ENCODE data around the gene TNNC2. TPM values are rescaled to one million over a fixed set of nuclear protein-coding genes. Genes with fewer than 3 reads are reported as not detected.

TNNC2 gene
- polyA plus RNA-seq, 1 experiment = 0.60 TPM

DNA sequence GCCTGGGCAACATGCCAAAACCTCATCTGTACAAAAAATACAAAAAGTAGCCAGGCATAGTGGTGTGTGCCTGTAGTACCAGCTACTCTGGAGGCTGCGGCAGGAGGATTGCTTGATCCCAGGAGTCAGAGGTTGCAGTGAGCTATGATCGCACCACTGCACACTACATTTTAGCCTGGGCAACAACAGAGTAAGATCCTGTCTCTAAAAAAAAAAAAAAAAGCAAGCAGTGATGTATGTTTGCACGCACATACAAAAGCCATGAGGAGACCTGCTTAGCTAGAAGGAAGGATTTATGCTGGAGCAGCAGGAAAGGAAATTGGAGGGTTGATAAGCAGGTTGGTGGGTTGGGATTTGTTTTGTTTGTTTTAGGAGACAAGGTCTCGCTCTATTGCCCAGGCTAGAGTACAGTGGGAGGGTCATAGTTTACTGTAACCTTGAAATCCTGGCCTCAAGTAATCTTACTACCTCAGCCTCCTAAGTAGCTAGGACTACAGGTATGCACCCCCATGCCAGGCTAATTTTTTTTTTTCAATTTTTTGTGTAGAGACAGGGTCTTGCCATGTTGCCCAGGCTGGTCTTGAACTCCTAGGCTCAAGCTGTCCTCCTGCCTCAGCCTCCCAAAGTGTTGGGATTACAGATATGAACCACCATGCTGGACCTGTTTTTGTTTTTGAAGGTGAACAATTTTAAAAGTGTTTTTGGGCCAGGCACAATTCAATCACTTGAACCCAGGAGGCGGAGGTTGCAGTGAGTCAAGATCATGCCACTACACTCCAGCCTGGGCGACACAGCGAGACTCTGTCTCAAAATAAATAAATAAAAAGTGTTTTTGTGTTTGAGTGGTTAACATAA is 34.3 kb upstream of the TNNC2 start:
- CTCF ChIA-PET = interaction anchor here (0.9 kb wide), 1 partner anchor 9 kb away, joined by 3 read pairs; no protein-coding TSS in a partner anchor
- POLR2A ChIA-PET = no interaction called here
- H3K36me3 ChIP-seq (ENCODE audit: control insufficient read depth, insufficient read depth, low read length) = no peaks in the 10 kb centered on the region
- TF ChIP-seq, protein P1, sequence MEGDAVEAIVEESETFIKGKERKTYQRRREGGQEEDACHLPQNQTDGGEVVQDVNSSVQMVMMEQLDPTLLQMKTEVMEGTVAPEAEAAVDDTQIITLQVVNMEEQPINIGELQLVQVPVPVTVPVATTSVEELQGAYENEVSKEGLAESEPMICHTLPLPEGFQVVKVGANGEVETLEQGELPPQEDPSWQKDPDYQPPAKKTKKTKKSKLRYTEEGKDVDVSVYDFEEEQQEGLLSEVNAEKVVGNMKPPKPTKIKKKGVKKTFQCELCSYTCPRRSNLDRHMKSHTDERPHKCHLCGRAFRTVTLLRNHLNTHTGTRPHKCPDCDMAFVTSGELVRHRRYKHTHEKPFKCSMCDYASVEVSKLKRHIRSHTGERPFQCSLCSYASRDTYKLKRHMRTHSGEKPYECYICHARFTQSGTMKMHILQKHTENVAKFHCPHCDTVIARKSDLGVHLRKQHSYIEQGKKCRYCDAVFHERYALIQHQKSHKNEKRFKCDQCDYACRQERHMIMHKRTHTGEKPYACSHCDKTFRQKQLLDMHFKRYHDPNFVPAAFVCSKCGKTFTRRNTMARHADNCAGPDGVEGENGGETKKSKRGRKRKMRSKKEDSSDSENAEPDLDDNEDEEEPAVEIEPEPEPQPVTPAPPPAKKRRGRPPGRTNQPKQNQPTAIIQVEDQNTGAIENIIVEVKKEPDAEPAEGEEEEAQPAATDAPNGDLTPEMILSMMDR (IDR thresholded peaks at IDR 0.05; ENCODE audit: insufficient read depth, low read depth, low read length) = no peak
- no peak for DNase-seq (ENCODE audit: low read depth)
- H3K4me3 ChIP-seq (ENCODE audit: low read depth, low read length) = no peak overlapping the region
- no peaks in the 10 kb centered on the region for H3K27me3 ChIP-seq (ENCODE audit: control insufficient read depth, insufficient read depth, low read length)

DNA sequence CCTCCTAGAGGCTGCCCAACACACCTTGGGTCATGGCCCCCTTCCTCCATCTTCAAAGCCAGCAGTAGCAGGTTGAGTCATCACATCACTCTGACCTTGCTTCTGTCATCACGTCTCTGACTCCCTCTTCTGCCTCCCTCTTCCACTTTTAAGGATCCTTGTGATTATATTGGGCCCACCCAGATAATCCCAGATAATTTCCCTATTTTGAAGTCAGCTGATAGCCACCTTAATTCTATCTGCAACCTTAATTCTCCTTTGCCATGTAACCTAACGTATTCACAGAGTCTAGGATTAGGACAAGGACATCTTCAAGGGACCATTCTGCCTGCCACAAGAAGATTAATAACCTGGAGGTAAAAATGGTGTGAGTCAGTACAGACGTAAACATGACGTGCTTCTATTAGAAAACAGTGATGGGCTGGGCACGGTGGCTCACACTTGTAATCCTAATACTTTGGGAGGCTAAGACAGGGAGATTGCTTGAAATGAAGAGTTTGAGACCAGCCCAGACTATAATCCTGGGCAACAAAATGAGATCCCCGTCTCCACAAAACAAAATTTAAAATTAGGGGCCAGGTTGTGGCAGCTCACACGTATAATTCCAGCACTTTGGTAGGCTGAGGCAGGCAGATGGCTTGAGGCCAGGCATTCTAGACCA is 33.6 kb upstream of the TNNC2 start:
- TF ChIP-seq, protein P1 (IDR thresholded peaks at IDR 0.05; ENCODE audit: insufficient read depth, low read depth, low read length) = no peak
- Histone ChIP-seq H3K4me3 (ENCODE audit: low read depth, low read length) (no peak overlapping the region), H3K27me3 (ENCODE audit: control insufficient read depth, insufficient read depth, low read length) (no peaks in the 10 kb centered on the region), H3K36me3 (ENCODE audit: control insufficient read depth, insufficient read depth, low read length) (no peaks in the 10 kb centered on the region)
- no peak for DNase-seq (ENCODE audit: low read depth)
- ChIA-PET CTCF (interaction anchor here (0.9 kb wide), 1 partner anchor 9 kb away, joined by 3 read pairs; no protein-coding TSS in a partner anchor), POLR2A (no interaction called here)

DNA sequence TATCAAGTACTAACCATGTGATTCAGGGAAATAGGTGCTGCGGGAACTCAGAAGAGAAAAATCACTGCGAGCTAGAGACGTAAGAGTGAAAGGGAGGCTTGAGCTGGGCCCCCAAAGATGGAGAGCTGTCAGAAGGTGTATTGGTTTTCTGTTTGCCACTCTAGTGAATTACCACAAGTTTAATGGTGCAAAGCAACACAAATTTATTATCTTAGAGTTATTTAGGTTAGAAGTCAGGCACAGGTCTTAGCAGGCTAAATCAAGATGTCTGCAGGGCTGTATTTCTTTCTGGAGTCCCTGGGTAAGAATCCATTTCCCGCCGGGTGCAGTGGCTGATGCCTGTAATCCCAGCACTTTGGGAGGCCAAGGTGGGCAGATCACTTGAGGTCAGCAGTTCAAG is 32.8 kb upstream of the TNNC2 start:
- no peak for DNase-seq (ENCODE audit: low read depth)
- ChIA-PET POLR2A (no interaction called here), CTCF (no interaction called here)
- TF ChIP-seq, protein P1 (IDR thresholded peaks at IDR 0.05; ENCODE audit: insufficient read depth, low read depth, low read length) = no peak
- Histone ChIP-seq H3K36me3 (ENCODE audit: control insufficient read depth, insufficient read depth, low read length) (no peaks in the 10 kb centered on the region), H3K4me3 (ENCODE audit: low read depth, low read length) (no peak overlapping the region), H3K27me3 (ENCODE audit: control insufficient read depth, insufficient read depth, low read length) (no peaks in the 10 kb centered on the region)

DNA sequence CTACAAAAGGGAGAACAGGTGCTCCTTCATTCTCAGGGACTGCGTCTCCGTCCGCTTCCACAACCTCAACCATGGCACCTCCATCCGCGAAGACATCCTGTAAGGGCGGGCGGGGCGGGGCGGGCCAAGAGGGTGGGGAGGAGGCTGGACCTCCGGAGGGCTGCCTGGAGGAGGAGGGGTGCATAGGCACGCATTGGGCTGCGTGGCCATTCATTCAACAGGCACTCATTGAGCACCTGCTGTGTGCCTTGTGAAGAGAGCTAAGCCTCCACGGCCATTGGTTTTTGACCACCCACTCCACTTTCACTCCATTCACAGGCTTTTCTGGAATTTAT is 30.7 kb upstream of the TNNC2 start:
- ChIA-PET POLR2A (no interaction called here), CTCF (interaction anchor here (0.6 to 1.2 kb wide), 3 partner anchors 34 to 126 kb away, joined by 3 to 5 read pairs (median 3); no protein-coding TSS in a partner anchor)
- TF ChIP-seq, protein P1 (IDR thresholded peaks at IDR 0.05; ENCODE audit: insufficient read depth, low read depth, low read length) = no peak
- Histone ChIP-seq H3K36me3 (ENCODE audit: control insufficient read depth, insufficient read depth, low read length) (no peaks in the 10 kb centered on the region), H3K4me3 (ENCODE audit: low read depth, low read length) (peak overlapping the region; percentile 68), H3K27me3 (ENCODE audit: control insufficient read depth, insufficient read depth, low read length) (no peaks in the 10 kb centered on the region)
- DNase-seq (ENCODE audit: low read depth) = no peak

DNA sequence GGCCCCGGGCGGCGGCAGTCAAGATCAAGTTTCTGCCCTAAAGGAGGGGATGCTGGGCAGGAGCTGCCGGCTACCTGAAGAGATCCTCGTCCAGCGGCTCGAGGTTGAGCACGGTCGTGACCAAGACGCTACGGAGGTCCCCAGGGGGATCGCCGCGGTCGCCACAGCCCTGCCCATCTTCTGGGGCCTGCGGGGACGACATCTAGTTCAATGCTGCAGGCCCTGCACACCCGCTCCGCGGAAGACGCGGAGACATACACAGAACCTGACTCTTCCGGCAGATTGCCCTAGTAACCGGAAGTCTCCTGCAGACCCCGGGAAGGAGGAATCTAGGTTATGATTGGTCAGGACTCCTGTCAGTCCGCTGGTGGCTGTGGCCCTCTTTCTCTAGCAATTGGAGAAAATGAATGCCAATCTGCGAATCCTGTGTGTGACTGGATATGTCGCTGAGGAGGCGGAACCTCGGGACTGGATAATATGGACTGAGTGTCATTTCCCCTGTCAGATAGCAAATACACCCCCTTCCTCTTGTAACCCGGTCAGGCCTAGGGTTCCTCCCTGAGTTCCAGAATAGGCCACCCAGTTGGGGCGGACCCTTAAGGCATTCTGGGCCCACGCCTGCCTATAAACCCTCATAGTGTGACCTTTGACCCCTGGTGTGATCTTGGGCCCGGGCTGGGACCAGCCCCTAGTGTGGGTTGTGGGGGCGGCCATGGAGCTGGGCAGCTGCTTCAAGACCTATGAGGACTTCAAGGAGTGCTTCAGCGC is 30.2 kb upstream of the TNNC2 start, which contains the start of the genes ACOT8 and ZSWIM3:
Gene ACOT8, minus strand, starts transcription at position 279 of the 768 bp plus-strand sequence. Its CDS starts 77 bp downstream, at position 202.
Gene ZSWIM3, plus strand, starts transcription at position 501 of the 768 bp plus-strand sequence. Its CDS starts 212 bp downstream, at position 713.
- Histone ChIP-seq H3K27me3 (ENCODE audit: control insufficient read depth, insufficient read depth, low read length) (no peaks in the 10 kb centered on the region), H3K36me3 (ENCODE audit: control insufficient read depth, insufficient read depth, low read length) (no peaks in the 10 kb centered on the region), H3K4me3 (ENCODE audit: low read depth, low read length) (peak within 1 kb of the TSS; percentile 68)
- POLR2A ChIA-PET = no interaction called here
- TF ChIP-seq, protein P1 (IDR thresholded peaks at IDR 0.05; ENCODE audit: insufficient read depth, low read depth, low read length) = no peak
- peak; percentile 97 for DNase-seq (ENCODE audit: low read depth)
- CTCF ChIA-PET = interaction anchor here (0.6 to 1.3 kb wide), 3 partner anchors 10 to 127 kb away, joined by 3 to 5 read pairs (median 3); no protein-coding TSS in a partner anchor

Measured in BJ (cell line).